Vagina (tissue), 2 donors: ENCODE measurements around the gene JAG1. TPM values are rescaled to one million over a fixed set of nuclear protein-coding genes. Genes with fewer than 3 reads are reported as not detected.
A peak's percentile ranks its signal among the peaks of the same experiment; 100 is the strongest.

ENCODE experiments used
- DNase-seq, 2 donors: peaks; one replicate each; pipeline ENCODE4 v3.0.0-alpha.2; 2017; ENCODE audit errors: extremely low spot score in 2 of 2
- H3K27ac ChIP-seq: fragments of 200-600 bp; sonication (generic); one replicate; pipeline ENCODE4 v1.5.1; 2019
- H3K27me3 ChIP-seq: fragments of 200-600 bp; sonication (generic); one replicate; pipeline ENCODE4 v1.5.1; 2019
- H3K36me3 ChIP-seq, 2 donors: fragments of 200-600 bp; sonication (generic); one replicate each; pipeline ENCODE4 v1.5.1; 2017 to 2019
- H3K4me1 ChIP-seq: fragments of 200-600 bp; sonication (generic); one replicate; pipeline ENCODE4 v1.5.1; 2019
- H3K4me3 ChIP-seq, 2 donors: fragments of 200-600 bp; sonication (generic); 1 replicate in 1 of 2; 2 replicates in 1 of 2; pipeline ENCODE4 v1.5.1; 2016 to 2019
- H3K9me3 ChIP-seq: fragments of 200-600 bp; sonication (generic); one replicate; pipeline ENCODE4 v1.5.1; 2019
- POLR2A ChIP-seq, 2 donors: fragments of 450-650 bp; IDR thresholded peaks; one replicate each; pipeline ENCODE4 v1.6.1; 2017; ENCODE audit warnings: antibody characterized with exemption in 2 of 2, mild to moderate bottlenecking in 2 of 2, moderate library complexity in 2 of 2
- POLR2AphosphoS5 ChIP-seq, 2 donors: sonication (generic); formaldehyde crosslinking; IDR thresholded peaks; one replicate each; pipeline ENCODE4 v1.9.0; 2017; ENCODE audit warnings: antibody characterized with exemption in 2 of 2, mild to moderate bottlenecking in 2 of 2, low read depth in 1 of 2; ENCODE audit not compliant: insufficient read depth in 1 of 2
- intact Hi-C: fragments of 100-400 bp; cut with DNase I; formaldehyde crosslinking; loops from one replicate; pipeline ENCODE4 v1.15.1; 2023
- total RNA-seq: library from RNA; depleted of rRNA; stranded (reverse); fragments of >200 nt; gene quantifications from one replicate; pipeline ENCODE4 v1.2.3, GENCODE V29; 2016
- TF ChIP-seq, protein P1 (sequence below), 3 experiments: fragments of 450-650 bp in 2 of 3; fragments of 200-600 bp in 1 of 3; sonication (generic) in 1 of 3; IDR thresholded peaks; one replicate each; pipeline ENCODE4 v1.5.1; 2017 to 2019; ENCODE audit warnings: antibody characterized with exemption in 3 of 3, mild to moderate bottlenecking in 2 of 3, moderate library complexity in 2 of 3

The JAG1 gene
- total RNA-seq, 1 donor from 2014 or later: 185 TPM

DNA sequence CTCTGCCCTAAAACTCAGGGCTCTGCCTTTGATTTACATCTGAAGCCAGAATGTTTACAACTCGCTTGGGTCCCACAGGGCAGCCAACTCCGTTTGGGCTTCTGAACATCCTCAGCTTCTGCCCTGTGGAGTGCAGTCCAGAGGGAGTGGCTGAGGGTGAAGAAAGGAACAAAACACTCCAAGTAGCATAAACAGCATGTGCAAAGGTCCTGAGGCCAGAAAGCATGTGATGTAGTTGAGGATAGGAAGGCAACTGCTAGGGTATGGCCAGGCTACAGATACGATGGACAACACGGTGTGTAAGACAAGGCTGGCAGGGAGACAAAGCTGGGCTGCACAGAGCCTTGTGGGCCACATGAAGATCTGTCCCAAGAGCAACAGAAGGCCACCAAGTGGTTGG lies 12.5 kb downstream of the JAG1 start:
- Histone ChIP-seq H3K4me3 (no peak overlapping the region), H3K27ac (peak overlapping the region; percentile 97), H3K27me3 (no peaks in the 10 kb centered on the region), H3K36me3 (peaks cover 0 to 52% of the 10 kb centered on the region in 2 donors), H3K4me1 (peaks cover 99% of the 10 kb centered on the region), H3K9me3 (no peaks in the 10 kb centered on the region)
- intact Hi-C loops: loop anchor here (5.0 kb wide), 1 partner anchor 54 kb away; no protein-coding TSS in a partner anchor
- DNase-seq: no peak
- TF ChIP-seq, protein P1, sequence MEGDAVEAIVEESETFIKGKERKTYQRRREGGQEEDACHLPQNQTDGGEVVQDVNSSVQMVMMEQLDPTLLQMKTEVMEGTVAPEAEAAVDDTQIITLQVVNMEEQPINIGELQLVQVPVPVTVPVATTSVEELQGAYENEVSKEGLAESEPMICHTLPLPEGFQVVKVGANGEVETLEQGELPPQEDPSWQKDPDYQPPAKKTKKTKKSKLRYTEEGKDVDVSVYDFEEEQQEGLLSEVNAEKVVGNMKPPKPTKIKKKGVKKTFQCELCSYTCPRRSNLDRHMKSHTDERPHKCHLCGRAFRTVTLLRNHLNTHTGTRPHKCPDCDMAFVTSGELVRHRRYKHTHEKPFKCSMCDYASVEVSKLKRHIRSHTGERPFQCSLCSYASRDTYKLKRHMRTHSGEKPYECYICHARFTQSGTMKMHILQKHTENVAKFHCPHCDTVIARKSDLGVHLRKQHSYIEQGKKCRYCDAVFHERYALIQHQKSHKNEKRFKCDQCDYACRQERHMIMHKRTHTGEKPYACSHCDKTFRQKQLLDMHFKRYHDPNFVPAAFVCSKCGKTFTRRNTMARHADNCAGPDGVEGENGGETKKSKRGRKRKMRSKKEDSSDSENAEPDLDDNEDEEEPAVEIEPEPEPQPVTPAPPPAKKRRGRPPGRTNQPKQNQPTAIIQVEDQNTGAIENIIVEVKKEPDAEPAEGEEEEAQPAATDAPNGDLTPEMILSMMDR (IDR thresholded peaks at IDR 0.05): no peak
- no peak for TF ChIP-seq POLR2AphosphoS5 (IDR thresholded peaks at IDR 0.05; ENCODE audit: insufficient read depth in 1 of 2, low read depth in 1 of 2)
- TF ChIP-seq POLR2A (IDR thresholded peaks at IDR 0.05): no peak

DNA sequence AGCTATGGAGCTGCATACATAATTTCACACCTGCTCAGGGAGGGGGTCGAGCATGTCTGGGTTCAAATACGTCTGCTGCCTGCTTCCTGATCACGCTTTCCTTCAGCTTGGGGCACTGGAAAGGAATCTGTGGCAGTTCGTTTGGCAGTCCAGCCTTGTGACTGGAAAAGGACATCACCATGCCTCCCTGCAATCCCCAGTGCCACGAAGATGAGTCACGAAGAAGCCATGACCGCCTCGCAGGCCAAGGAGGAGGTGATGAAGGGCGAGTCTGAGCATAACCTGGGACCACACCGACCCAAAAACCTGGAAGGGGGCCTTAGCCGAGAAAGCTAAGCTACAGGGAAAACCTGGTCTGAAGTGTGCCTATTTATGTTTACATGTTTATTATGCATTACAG lies 13.1 kb downstream of the JAG1 start:
- H3K9me3 ChIP-seq: no peaks in the 10 kb centered on the region
- no peak for TF ChIP-seq POLR2AphosphoS5 (IDR thresholded peaks at IDR 0.05; ENCODE audit: insufficient read depth in 1 of 2, low read depth in 1 of 2)
- TF ChIP-seq POLR2A (IDR thresholded peaks at IDR 0.05): no peak
- TF ChIP-seq, protein P1 (IDR thresholded peaks at IDR 0.05): no peak
- H3K4me1 ChIP-seq: peaks cover 99% of the 10 kb centered on the region
- no peak overlapping the region for H3K4me3 ChIP-seq
- H3K36me3 ChIP-seq: peaks cover 0 to 58% of the 10 kb centered on the region in 2 donors
- no peak for DNase-seq
- intact Hi-C loops: loop anchor here (5.0 kb wide), 1 partner anchor 53 kb away; no protein-coding TSS in a partner anchor
- H3K27ac ChIP-seq: peak overlapping the region; percentile 97
- no peaks in the 10 kb centered on the region for H3K27me3 ChIP-seq

DNA sequence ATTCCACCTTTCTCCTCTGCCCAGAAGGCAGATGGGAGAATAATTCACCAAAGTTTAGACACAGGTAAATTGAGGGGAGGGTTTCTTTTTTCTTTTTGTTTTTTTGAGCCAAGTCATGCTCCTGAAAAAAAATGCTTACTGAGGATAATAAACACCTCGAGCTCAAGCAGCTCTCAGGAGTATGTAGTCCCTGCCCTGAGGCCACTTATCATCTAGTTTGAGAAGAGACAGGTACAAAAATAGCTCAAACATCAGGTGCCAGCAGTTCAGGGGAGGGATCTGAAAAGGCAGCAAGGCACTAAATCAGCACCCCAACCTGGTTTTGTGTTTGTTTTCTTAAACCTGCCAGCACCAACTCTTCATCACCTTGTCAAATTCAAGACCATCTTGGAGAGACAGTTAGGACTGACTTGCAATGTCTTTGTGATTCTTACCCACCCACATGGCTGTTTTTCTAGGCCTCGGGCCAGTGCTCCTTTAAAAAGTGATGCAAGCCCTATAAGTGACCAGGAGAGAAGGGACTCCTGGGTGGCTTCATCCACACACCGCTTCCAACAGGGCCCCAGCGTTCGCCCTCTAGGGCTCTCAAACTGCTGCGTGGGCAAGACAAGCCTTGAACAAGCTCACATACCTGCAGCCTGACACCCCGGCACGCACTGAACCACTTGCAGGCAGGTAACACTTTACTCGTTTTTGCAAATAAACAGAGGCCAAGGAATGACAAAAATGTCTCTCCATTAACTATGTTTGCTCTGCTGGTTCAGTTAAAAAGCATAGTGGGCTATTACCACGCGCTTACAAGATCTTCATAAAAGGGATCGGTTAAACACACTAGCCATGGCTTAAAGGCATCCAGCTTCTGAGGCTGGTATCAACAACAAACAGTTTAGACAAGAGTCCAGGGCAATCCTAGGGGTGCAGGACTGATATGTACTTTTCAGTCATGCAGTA lies 13.9 kb downstream of the JAG1 start:
- intact Hi-C loops: loop anchor here (5.0 kb wide), 1 partner anchor 53 kb away; no protein-coding TSS in a partner anchor
- DNase-seq: no peak
- peaks cover 0 to 59% of the 10 kb centered on the region in 2 donors for H3K36me3 ChIP-seq

DNA sequence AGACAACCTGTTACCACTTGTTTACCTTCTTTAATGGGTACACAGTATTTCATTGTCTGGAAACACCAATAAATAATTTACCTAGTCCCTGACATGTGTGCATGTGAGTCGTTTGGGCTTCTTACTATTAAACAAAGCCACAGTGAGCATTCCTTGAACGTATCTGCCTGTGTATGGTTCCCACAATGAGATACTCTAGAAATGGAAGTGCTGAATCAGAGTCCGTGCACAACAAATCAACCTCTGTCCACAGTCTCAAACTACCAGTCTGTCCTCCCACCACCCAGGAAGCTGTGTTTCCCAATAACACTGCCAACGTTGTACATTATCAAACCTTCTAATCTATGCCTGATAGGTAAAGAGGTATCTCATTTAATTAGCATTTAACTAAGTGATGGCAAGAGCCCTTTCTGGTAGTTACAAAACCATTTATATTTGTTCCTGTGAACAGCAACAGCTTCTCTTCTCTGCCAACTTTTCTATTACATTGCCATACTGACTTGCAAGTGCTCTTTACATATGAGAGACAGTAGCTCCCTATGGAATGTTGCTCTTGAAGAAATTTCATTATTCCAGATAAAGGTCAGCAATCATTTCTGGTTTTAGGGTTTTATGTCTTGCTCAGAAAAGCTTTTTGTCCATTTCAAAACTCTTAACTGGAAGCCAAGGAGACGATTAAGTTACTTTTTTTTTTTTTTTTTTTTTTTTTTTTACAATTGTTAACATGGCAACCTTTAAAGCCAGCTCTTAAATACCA lies 14.7 kb downstream of the JAG1 start:
- Histone ChIP-seq H3K9me3 (no peaks in the 10 kb centered on the region), H3K36me3 (peaks cover 0 to 59% of the 10 kb centered on the region in 2 donors), H3K4me3 (no peak overlapping the region), H3K27me3 (no peaks in the 10 kb centered on the region), H3K27ac (peak overlapping the region; percentile 97), H3K4me1 (peaks cover 99% of the 10 kb centered on the region)
- intact Hi-C loops: no loop called here
- TF ChIP-seq, protein P1 (IDR thresholded peaks at IDR 0.05): no peak
- no peak for TF ChIP-seq POLR2AphosphoS5 (IDR thresholded peaks at IDR 0.05; ENCODE audit: insufficient read depth in 1 of 2, low read depth in 1 of 2)
- no peak for DNase-seq

More for the DNA sequence above, 13.9 kb downstream of the JAG1 start:
- no peaks in the 10 kb centered on the region for H3K9me3 ChIP-seq
- TF ChIP-seq POLR2AphosphoS5 (IDR thresholded peaks at IDR 0.05; ENCODE audit: insufficient read depth in 1 of 2, low read depth in 1 of 2): no peak
- no peak for TF ChIP-seq POLR2A (IDR thresholded peaks at IDR 0.05)
- TF ChIP-seq, protein P1 (IDR thresholded peaks at IDR 0.05): no peak
- H3K4me1 ChIP-seq: peaks cover 99% of the 10 kb centered on the region
- H3K27ac ChIP-seq: peak overlapping the region; percentile 97
- H3K27me3 ChIP-seq: no peaks in the 10 kb centered on the region
- peak overlapping the region in 1 of 2 donors; percentile 1 for H3K4me3 ChIP-seq
